GM21529 (cell line): ENCODE results near the gene WASF2.
A peak's percentile ranks its signal among the peaks of the same experiment; 100 is the strongest.
"Not testable (repeated sequence)": the region's sequence is repeated elsewhere in the genome, so short reads cannot be mapped to it uniquely, and the experiment has no call there.

Experiments
- ATAC-seq: cut with Tn5 transposase; IDR thresholded peaks from one replicate; pipeline ENCODE4 v1.9.1; 2021; ENCODE audit not compliant: unreplicated experiment

Gene WASF2

DNA sequence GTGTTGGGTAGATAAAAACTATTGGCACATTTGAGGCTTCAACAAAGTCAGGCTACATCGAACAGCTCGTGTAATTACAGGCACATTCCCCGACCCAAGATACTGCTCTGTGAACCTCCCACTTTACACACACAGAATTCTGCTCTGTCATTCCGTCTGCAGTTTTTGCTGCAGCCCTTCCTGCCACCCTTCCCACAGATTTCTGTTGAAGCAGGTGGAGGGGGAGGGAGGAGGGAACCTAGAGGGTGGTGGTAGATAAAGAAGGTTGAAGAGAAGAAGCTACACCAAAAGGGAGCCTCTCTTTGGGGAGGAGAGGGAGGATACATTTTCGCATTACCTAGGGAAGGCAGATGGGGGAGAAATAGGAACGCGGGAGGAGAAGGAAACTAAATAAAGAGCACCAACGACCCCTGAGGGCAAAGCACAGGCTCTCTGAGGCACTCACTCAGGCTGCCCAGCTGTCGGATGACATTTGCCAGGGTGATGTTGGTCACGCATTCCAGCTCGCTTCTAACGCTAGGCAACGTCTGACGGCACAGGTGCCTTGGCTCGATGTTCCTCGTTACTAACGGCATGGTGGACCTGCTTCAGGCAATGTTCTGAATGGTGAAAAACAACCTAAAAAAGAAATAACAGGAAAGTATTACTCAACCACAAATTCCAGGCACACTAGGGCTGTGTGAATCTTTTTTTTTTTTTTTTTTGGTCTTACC, 61.5 kb downstream of the WASF2 start:
- no peak for ATAC-seq

GRCh38 chr1:27427816-27428315, 62.1 kb downstream of the WASF2 start:
- no peak for ATAC-seq

DNA sequence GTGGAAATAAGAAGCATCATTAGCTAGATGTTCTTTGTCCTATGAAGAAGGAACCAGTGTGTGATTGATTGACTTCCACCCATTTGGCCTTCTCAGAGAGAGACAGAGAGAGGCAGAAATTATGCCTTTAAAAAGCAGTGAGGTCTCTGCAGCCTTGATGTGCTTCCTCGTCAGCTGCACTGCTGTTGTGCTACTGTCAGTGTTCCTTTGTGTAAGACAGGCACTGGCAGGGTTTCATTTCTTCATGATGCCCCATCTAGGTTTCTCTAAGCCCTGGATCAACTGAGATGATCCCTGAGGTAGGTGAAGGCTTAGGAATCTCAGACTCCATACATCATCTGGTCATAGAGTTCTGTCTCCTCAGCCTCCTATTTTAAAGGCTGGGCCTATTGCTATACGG, 62.6 kb downstream of the WASF2 start:
- no peak for ATAC-seq

- ATAC-seq: no peak
Observed at GRCh38 chr1:27423709-27424108, 66.3 kb downstream of the WASF2 start.

GRCh38 chr1:27418326-27419185, 71.4 kb downstream of the WASF2 start:
- peak; percentile 68 for ATAC-seq

GRCh38 chr1:27417713-27418112, 72.3 kb downstream of the WASF2 start:
- no peak for ATAC-seq

DNA sequence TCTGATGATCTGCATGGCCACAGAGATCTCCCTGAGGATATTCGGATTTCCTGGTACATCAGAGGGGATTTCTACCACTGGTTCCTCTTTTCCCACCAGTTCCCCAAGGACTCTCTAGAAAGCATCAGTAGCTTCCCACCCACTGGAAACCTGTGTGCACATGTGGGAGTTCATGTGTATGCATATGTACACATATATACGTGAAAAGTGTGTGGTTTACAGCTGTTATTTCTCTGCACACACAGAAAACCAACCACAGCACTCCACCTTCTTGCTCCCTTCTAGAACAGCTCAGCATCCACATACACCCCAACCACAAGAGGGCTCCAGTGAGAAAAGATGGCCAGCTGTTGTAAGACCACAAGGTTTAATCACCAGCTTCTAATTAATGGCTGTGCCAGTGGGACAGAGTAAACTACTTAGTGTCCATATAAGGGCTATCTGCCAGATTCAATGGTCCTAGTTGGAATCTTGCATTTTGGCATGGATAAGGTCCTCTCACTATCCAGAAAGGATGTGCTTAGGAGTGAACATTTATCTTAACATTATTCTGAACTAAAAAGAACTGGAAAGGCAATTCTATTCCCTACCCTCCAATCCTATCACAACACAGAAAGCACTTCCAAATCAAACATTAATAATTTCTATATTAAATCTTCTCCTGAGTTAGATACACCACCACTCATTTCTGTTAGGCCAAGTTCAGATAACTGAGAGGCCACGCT, 73.4 kb downstream of the WASF2 start:
- no peak for ATAC-seq

- ATAC-seq: no peak
Observed at GRCh38 chr1:27414091-27414490, 75.9 kb downstream of the WASF2 start.

- no peak for ATAC-seq
Observed at GRCh38 chr1:27413004-27413403, 77.0 kb downstream of the WASF2 start.

DNA sequence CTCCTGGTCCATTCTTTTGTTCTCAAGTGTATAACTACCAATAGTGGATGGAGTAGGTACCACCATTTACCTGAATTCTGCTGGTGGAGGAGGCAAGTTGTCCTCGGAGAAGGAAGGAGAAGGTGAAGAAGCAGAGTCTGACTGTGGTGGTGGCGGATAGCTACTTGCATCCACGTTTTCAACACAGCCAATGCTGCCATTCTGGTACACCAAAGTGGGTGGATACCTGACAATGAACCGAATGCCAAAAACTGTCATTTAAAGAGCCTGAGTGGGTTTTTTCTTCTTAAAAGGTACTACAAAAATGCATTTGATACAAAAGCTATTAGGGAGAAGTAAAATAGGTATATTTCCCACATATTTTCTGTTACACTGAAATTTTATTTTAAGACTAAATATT, 77.5 kb downstream of the WASF2 start:
- ATAC-seq: no peak

GRCh38 chr1:27410709-27411108, 79.3 kb downstream of the WASF2 start:
- ATAC-seq: no peak

- no peak for ATAC-seq
Observed at GRCh38 chr1:27409669-27410068, 80.3 kb downstream of the WASF2 start.

DNA sequence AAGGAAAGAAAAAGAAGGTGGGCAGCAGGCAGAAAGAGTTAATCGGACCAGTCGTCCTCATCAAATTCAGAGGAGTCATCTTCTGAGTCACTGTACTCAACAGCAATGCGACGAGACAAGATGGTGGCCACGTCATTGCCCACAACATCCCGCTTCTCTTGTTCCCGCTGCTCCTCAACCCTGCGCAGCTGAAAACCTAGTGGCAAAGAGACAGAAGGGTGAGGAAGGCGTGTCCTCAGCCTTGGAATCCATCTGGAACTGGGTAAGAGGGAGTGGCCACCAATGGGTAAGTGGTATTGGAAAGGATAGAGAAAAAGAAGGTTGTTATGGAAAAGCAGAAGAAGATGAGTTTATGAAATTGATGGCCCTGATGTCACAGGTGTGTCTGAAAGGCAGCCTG, 81.8 kb downstream of the WASF2 start:
- no peak for ATAC-seq

GRCh38 chr1:27406791-27407190, 83.2 kb downstream of the WASF2 start:
- ATAC-seq: not testable (repeated sequence)

DNA sequence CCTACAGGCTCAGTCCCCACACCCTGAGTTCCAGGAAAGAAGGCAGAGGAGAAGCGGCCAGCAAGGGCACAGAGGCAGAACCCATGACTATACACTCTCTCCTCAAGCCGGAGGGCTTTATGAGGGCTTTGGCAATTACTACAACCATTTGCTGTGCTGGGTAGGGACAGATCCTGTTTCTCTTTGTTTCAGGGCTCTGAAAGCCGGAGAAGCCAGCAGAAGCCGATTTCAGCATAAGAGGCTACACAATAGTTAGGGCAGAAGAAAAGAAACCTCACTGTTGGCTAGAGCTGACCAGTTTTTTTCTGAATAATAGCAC, 83.6 kb downstream of the WASF2 start:
- no peak for ATAC-seq

DNA sequence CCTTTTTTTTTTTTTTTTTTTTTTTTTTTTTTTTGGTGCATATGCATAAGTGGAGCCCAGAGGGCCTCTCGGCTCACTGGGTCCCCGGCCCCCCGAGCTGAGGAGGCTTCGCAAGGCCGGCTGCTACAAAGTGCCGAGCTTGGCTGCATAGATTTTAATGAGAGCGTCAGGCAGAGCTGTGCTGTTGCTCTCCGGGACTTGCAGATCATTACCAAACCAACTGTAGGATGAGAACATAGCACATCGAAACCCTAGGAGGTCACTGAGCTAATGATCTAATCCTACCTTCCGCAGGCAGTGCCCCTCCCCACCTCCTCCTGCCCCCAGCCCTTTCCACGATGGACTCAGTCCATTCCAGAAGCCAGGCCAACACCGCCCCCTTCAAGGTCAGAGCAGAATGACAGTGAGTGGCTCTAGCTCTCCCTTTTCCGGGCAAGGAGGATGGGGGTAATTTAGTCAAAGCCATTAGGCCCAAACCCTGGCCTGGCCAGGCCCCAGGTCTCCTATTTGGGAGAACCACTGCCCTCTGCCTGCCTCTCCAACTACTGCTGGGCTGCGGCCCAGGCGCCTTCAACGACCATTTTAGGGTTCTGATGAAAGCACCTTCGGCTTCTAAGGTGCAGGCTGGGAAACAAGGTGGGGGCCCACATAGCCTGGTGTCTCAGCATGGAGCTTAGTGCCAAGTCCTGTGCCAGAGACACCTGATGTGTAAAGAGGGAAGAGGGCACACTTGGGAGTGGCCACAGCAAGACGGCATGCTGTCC, 84.2 kb downstream of the WASF2 start:
- ATAC-seq: not testable (repeated sequence)

DNA sequence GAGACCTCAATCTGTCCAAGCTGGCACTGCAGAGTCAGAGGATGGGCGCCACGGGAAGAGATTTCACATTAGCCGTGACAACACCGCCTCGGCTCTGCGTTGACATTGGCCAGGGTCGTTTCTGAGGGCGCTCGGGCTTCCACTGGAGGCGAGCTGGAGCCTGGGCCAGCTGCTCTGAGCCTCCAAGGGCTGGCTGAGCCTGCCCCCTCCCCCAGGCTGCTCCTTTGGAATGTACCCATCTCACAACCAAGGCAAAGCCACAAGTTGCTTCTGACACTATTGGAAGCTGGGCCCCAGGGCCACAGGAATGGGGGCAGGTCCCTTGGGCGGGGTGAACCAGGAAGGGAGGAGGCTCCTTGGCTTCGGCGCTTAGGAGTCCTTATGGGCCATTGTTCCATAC, 84.9 kb downstream of the WASF2 start:
- no peak for ATAC-seq

DNA sequence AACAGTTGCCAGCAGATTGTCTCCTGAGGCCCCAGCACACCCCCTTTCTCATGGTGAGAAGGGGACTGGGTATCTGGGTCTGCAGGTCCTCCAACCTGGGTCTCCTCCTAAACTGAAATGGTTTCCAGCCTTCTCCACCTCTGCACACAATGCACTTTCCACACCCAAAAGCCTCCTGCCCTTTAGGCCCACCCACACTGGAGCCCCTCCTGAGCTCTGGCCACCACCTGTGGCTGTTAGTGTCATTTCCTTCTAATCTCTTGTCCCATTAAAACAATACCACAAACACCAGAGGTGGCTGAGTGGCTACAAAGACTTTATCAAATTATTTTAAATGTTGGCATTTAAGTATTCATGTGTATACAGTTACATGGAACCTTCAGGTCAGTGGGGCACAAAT, 86.0 kb downstream of the WASF2 start:
- no peak for ATAC-seq

DNA sequence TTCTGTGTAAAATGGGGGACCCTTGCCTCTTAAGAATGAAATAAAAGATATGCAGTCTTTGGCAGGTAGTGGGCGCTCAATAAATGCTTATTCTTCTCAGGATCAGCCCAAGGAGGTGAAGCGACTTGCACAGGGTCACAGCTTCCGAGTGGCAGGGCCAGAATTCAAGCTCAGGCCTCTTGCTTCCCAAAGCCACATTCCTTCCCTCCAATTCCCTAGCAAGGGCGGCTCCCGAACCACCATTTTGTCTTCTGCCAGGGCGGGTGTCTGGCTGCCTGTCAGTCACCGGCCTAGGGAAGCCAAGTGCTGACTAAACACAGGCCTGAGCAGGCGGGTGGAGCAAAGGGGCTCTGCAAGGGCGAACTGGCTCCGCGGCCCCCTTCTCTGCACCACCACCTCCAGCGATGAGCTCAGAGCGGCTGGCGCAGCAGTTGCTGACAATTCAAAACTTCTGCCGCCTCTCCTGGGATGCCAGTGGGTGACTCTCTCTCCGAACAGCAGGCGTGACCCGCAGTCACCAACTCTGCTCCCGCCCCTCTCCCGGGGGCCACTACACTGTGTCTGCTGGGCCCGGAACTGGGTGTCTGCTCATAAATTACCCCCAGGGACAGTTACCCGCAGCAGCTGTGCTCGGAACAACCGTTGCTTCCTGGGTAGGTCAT, 86.8 kb downstream of the WASF2 start:
- no peak for ATAC-seq

GRCh38 chr1:27402349-27402754, 87.6 kb downstream of the WASF2 start:
- no peak for ATAC-seq
